DMS153 treated with DMSO at 0.1 percent for 48 hours (cell line): ENCODE results near the gene RBM42.
A peak's percentile ranks its signal among the peaks of the same experiment; 100 is the strongest.
"Not testable (repeated sequence)": the region's sequence is repeated elsewhere in the genome, so short reads cannot be mapped to it uniquely, and the experiment has no call there.

Source experiments
- DNase-seq: peaks from one replicate; lab custom pipeline; 2025; ENCODE audit not compliant: unreplicated experiment; lab: John Stamatoyannopoulos, UW

The RBM42 gene

GRCh38 chr19:35648017-35648961 is 19.5 kb downstream of the RBM42 start, which contains the start of gene COX6B1:
Gene COX6B1, plus strand, starts transcription at chr19:35648323. Its CDS starts 2,921 bp downstream, at chr19:35651244.
- DNase-seq = peak; percentile 97

- DNase-seq = no peak
Measured at GRCh38 chr19:35650581-35650980, 21.7 kb downstream of the RBM42 start.

- DNase-seq = not testable (repeated sequence)
Measured at GRCh38 chr19:35654828-35655227, 26.0 kb downstream of the RBM42 start.

GRCh38 chr19:35655600-35655999 is 26.8 kb downstream of the RBM42 start:
- no peak for DNase-seq

GRCh38 chr19:35656700-35657099 is 27.9 kb downstream of the RBM42 start:
- DNase-seq = no peak

- DNase-seq = no peak
Measured at GRCh38 chr19:35657904-35658700, 29.3 kb downstream of the RBM42 start.

- DNase-seq = no peak
Measured at GRCh38 chr19:35661995-35662340, 33.1 kb downstream of the RBM42 start.

GRCh38 chr19:35663981-35664380 is 35.1 kb downstream of the RBM42 start:
- DNase-seq = no peak

- no peak for DNase-seq
Measured at GRCh38 chr19:35665157-35665556, 36.3 kb downstream of the RBM42 start.

- DNase-seq = no peak
Measured at GRCh38 chr19:35665604-35666003, 36.8 kb downstream of the RBM42 start.

- no peak for DNase-seq
Measured at GRCh38 chr19:35666251-35666913, 37.5 kb downstream of the RBM42 start, which contains the start of gene UPK1A. Gene UPK1A, plus strand, starts transcription at chr19:35666517. Its CDS starts 296 bp downstream, at chr19:35666813.

- DNase-seq = no peak
Measured at GRCh38 chr19:35669566-35669965, 40.7 kb downstream of the RBM42 start.

GRCh38 chr19:35669974-35670373 is 41.1 kb downstream of the RBM42 start:
- no peak for DNase-seq

- no peak for DNase-seq
Measured at GRCh38 chr19:35670686-35671085, 41.9 kb downstream of the RBM42 start.

GRCh38 chr19:35671818-35672217 is 43.0 kb downstream of the RBM42 start:
- DNase-seq = no peak

GRCh38 chr19:35673121-35673804 is 44.4 kb downstream of the RBM42 start:
- DNase-seq = no peak

- DNase-seq = no peak
Measured at GRCh38 chr19:35675589-35676140, 46.8 kb downstream of the RBM42 start.
